ENCODE measurements around the gene MPDZ. TPM values are rescaled to one million over a fixed set of nuclear protein-coding genes. Genes with fewer than 3 reads are reported as not detected.

MPDZ gene
- total and polyA plus RNA-seq, 2 of the 13 experiments (the other 11 are each of a cell fraction or from before 2014, with no cell fraction given), result 12.4 to 14.7 TPM

DNA sequence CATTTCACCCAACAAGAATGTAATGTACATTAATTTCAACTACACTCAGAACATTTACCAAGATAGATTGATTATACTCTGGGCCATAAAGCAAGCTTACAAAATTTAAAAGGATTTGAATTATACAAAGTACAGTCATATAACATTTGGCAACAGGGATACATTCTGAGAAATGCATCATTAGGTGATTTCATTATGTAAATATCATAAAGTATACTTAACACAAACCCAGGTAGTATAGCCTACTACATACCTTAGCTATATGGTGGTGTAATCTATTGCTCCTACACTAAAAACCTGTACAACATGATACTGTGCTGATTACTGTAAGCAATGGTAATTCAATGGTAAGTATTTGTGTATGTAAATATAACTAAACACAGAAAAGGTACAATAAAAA lies 202.9 kb downstream of the MPDZ start:
- Histone ChIP-seq H3K27ac (ENCODE audit: extremely low read length, insufficient read depth, low read length) (no peak overlapping the region), H2AFZ (ENCODE audit: low read length) (no peak overlapping the region), H3K36me3 (replicated peaks in 1 of 2; ENCODE audit: control insufficient read depth in 1 of 2, insufficient read depth in 2 of 2, low read length in 2 of 2) (no peaks in the 10 kb centered on the region), H3K9me3 (ENCODE audit: low read length) (no peaks in the 10 kb centered on the region), H4K20me1 (ENCODE audit: insufficient read depth, low read length) (no peaks in the 10 kb centered on the region), H3K4me3 (replicated peaks in 1 of 3; ENCODE audit: insufficient read depth in 1 of 3, low read depth in 2 of 3, low read length in 3 of 3) (no peak overlapping the region), H3K4me2 (ENCODE audit: low read depth, low read length) (no peak overlapping the region), H3K4me1 (ENCODE audit: insufficient read depth, low read length) (no peaks in the 10 kb centered on the region), H3K79me2 (ENCODE audit: insufficient read depth, low read length) (no peaks in the 10 kb centered on the region), H3K9ac (ENCODE audit: insufficient read depth, low read depth, low read length) (no peak overlapping the region), H3K27me3 (ENCODE audit: control insufficient read depth in 1 of 2, insufficient read depth in 2 of 2, low read length in 2 of 2) (no peaks in the 10 kb centered on the region)
- CTCF ChIA-PET (ENCODE audit: low intra/inter-chr PET ratio, low total read pairs), result no interaction called here
- in situ Hi-C loops (cut with HindIII; ENCODE audit: extremely low pct_ligation_motif_present, low pct_unique_long_range_greater_than_20kb) (no loop called here), intact Hi-C loops (cut with micrococcal nuclease; ENCODE audit: unreplicated experiment) (no loop called here)
- ATAC-seq, result no peak
- no peak for FAIRE-seq
- POLR2A ChIA-PET, result no interaction called here
- BruUV-seq (replicated peaks), result no TSS peak
- no peak for DNase-seq (ENCODE audit: low spot score)
- TF ChIP-seq ZNF251 (CRISPR knock-in tag; IDR thresholded peaks at IDR 0.05) (no peak), NR1H2 (CRISPR knock-in tag; IDR thresholded peaks at IDR 0.05; ENCODE audit: borderline replicate concordance, low read depth) (no peak), ZFP1 (CRISPR knock-in tag; IDR thresholded peaks at IDR 0.05) (no peak)

DNA sequence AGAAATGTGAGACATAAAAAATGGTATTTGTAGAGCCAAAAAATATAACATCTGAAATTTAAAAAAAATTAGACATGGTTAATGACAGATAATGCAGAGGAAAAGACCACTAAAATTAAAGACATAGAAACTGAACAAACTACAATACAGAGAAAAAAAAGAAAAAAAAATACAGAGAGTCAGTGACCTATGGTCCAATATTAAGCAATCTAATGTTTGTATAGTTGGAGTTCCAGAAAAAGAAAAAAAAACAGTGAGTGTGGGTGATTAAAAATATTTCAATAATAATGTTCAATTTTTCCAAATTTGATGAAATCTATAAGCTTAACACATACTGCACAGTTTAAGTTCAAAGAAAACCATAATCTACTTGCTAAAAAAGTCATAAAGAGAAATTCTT lies 207.6 kb downstream of the MPDZ start:
- TF ChIP-seq CC2D1A (CRISPR knock-in tag; IDR thresholded peaks at IDR 0.05) (no peak), PPARG (CRISPR knock-in tag; conservative IDR thresholded peaks at IDR 0.05) (peak; percentile 50; the same call in 1 of the 2 replicates)
- Histone ChIP-seq H3K4me1 (ENCODE audit: insufficient read depth, low read length) (peaks cover 8% of the 10 kb centered on the region; the same call in 1 of the 2 replicates), H2AFZ (ENCODE audit: low read length) (no peak overlapping the region), H3K9me3 (ENCODE audit: low read length) (no peaks in the 10 kb centered on the region), H3K36me3 (replicated peaks in 1 of 2; ENCODE audit: control insufficient read depth in 1 of 2, insufficient read depth in 2 of 2, low read length in 2 of 2) (no peaks in the 10 kb centered on the region), H3K27me3 (ENCODE audit: control insufficient read depth in 1 of 2, insufficient read depth in 2 of 2, low read length in 2 of 2) (no peaks in the 10 kb centered on the region), H3K79me2 (ENCODE audit: insufficient read depth, low read length) (no peaks in the 10 kb centered on the region), H3K27ac (ENCODE audit: extremely low read length, insufficient read depth, low read length) (no peak overlapping the region), H4K20me1 (ENCODE audit: insufficient read depth, low read length) (no peaks in the 10 kb centered on the region), H3K4me2 (ENCODE audit: low read depth, low read length) (no peak overlapping the region), H3K4me3 (replicated peaks in 1 of 3; ENCODE audit: insufficient read depth in 1 of 3, low read depth in 2 of 3, low read length in 3 of 3) (no peak overlapping the region), H3K9ac (ENCODE audit: insufficient read depth, low read depth, low read length) (no peak overlapping the region)
- ATAC-seq (no peak), DNase-seq (ENCODE audit: low spot score) (no peak), FAIRE-seq (no peak)
- ChIA-PET POLR2A (no interaction called here), CTCF (ENCODE audit: low intra/inter-chr PET ratio, low total read pairs) (no interaction called here)
- BruUV-seq (replicated peaks), result no TSS peak
- in situ Hi-C loops (cut with HindIII; ENCODE audit: extremely low pct_ligation_motif_present, low pct_unique_long_range_greater_than_20kb) (no loop called here), intact Hi-C loops (cut with micrococcal nuclease; ENCODE audit: unreplicated experiment) (no loop called here)
